GM11168 (cell line): Measurements from ENCODE around the gene GTSE1.

Source experiments
- in situ Hi-C: fragments of 300-500 bp; cut with MboI; formaldehyde crosslinking; loops from one replicate; pipeline ENCODE4 v1.12.0; 2022; ENCODE audit warnings: low sequenced_read_pairs; ENCODE audit not compliant: unreplicated experiment

Gene GTSE1

DNA sequence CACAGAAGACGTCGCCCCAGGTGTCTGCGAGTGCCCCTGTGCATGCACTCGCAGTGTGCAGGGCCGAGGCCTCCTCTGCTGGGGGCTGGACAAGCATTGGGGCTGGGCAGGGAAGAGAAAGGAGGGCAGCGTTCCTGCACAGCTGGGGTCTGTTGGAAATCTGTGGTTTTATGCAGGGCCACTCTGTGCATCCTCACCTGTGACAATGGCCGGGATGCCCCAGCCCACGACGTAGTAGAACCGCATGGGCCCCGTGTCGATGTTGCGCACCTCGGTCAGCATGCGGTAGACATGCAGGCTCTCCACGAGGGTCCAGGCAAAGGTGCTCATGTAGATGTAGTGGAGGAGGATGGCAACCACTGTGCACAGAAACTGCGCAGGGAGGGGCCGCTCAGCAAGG lies 76.0 kb downstream of the GTSE1 start:
- in situ Hi-C loops = no loop called here

DNA sequence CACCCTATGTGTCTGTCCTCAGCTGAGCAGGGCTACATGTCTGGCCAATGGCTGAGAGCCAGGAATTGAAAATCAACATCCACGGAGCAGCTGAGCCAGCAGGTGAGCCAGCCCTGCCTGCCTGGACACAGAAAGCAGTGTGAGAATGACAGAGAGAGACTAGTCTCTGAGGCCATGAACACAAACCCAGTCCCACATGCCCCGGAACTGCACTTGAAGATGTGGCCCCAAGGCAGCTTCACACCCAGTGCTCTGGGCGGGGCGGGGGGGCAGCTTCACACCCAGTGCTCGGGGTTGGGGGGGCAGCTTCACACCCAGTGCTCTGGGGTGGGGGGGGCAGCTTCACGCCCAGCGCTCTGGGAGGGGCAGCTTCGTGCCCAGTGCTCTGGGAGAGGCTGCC lies 76.5 kb downstream of the GTSE1 start:
- in situ Hi-C loops = no loop called here

DNA sequence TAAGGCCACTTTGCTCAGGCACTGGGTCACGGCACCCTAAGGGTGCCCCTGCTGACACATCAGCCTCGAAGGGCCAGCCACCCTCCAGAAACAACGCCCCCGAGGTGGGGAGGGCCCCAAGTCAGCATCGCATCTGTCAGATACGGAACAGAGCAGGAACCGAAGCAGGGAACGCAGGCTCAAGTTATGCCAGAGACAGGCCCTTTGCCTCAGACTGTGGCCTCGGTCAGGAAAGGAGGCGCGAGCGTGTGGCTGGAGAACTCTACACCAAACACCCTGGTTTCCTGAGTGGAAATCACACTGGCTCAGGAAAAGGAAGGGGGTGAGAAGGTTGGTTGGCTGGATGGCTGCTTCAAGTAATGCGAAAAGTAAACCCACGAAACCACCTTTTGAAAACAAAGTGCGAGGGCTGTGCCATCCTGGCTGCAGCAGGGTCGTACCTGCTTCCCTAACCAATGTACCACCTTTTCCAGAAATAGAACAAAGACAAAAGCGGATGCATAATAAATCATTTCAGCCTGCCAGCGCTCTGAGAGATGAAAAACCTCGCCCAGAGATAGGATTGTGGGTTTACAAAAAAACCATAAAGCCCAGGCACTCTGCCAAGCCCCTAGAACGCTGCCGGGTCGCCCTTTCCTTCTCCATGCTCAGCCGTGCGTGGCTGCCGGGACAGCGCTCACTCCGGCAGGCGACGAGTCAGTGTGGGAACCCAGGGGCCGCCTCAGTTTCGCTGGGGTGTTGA lies 77.4 kb downstream of the GTSE1 start:
- in situ Hi-C loops = no loop called here

DNA sequence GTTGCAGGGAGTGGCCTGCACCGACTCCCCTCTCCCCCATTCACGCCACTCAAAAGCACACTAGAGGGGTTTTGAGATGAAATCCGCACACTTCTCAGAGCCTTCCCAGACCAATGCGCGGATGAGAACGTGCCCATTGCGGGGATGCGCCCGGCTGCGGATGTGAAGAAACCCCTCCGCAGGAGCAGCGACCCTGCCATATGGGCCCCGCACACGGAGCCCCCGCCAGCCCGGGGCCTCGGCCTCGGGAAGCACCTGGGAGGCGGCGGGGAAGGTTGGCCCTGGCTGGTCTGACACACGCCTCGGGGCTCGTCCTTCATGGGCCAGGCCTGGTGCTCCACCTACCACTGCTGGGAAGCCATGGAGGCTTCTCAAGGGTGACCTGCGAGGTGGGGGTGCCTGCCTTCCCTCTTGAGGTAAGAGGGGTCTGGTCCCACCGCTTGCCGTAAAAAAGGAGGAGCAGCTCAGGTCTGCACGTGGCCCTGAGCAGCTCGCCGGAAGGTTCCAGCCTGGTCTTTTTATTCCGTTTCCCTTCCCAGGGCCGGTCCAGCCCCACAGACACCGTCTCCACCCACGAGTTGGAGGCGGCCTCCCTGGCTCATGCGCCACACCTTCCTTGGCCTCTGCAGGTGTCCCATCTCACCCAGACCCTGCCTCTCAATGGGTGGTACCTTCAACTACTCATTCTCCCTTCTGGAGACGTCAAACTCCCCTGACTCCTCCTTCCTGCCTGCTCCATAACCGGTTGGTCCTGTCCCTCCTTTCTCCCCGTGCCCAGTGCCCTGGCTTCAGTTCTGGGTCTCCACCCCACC lies 78.2 kb downstream of the GTSE1 start:
- in situ Hi-C loops = no loop called here

DNA sequence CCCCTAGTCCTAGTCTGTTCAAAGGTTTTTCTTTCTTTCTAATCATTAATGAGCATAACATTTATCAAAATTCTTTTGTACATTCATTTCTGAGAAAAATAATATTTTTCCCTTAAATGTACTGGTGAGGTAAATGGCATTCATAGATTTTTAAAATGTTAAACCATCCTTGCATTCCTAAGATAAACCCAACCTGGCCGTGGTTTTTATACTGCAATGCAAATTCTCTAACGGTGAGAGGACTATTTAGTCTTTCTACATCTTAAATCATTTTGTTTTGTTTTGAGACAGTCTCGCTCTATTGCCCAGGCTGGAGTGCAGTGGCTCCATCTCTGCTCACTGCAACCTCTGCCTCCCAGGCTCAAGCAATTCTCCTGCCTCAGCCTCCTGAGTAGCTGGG lies 79.4 kb downstream of the GTSE1 start:
- in situ Hi-C loops = no loop called here

DNA sequence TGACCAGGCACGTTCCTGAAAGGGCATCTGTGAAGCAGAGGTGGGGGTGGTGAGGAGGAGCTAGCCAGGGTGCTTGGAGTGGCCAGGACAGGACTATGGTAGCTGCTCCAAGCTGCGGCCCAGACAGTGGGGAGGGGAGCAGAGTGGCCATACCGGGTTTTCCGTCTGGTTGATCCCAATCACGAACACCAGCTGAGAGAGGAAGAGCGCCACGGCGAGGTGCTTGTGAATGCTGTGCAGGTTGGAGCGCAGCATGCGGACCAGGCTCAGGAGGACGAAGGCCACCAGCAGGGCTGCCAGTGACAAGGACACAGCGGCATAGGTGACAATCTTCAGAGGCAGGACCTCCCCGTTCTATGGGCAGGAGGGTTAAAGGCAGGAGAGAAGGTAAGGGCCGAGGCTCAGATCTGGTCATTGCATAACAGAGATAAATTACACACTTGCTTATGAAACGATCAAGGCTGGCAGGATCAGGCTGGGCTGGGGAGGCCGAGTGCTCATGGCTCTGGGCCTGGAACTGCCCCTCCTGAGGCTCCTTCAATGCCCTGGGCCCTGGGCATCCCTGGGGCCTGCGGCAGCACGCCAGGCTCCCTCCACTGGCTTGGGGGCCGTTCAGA lies 80.3 kb downstream of the GTSE1 start:
- in situ Hi-C loops = no loop called here

DNA sequence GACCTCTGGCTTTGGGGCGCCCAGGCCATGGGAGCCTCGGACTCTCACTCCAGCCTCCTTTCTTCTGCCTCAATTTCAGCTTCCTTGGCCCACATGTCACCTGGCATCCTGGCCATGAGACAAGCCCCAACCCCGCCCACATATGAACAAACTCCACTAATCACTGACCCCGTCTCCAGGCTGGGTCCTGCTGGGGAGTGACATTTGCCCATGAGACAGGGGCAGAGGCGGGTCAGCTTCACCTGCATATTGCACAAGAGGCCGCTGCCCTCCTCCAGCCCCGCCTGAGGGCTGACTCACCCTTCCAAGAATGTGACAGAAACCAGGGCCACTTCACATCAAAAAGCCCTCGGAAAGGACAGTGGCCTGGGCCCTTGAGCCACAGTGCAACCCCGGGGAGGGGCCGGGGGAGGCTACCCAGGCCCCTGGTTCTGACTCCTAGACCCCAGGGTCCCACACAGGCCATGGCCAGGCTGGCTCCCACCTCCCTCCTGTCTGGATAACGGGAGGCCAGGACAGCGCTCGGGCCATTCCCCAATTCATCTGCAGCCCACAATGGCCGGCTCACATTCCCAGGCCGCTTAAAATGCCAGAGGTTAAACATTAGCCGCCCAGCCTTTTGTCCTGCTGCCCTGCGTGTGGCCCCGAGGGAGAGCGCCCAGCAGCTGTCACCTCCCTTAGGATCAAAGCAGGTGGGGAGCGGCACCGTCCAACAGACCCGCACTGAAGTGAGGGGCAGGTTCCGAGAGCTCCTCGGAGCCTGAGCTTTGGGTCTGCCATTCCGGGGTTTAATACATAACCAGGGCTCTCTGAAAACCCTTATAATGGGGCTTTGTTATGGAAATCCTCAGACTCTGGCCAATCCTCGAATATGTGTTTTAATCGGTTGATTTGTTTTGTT lies 81.1 kb downstream of the GTSE1 start:
- in situ Hi-C loops = no loop called here

DNA sequence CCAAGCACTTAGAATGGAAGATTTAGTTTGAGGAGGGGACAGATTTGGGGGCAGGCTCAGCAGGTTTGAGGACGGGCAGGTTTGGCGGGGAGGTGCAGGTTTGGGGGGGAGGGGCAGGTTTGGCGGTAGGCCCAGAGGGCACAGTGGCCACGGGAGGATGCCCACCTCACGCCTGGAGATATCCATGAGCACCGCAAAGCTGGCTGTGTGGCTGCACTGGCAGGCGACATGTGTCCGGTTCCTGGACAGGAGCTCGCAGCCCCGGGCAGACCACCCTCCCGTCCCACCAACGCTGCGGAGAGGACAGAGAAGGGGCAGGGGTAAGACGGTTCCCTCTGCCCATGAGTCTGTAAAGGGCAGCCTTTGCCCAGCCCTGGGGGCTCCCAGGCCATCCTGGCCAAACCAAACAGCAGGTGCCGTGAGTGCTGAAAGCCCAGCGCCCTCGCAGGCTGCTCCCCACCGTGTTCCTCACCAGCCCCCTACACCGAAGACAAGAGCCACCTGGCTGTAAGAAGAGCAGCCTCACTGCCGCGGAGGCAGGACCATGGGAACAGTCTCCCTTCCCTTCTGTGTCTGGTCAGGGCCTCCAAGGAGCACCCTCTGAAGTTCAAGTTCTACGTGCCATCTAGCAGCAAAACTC lies 81.9 kb downstream of the GTSE1 start:
- in situ Hi-C loops = no loop called here

DNA sequence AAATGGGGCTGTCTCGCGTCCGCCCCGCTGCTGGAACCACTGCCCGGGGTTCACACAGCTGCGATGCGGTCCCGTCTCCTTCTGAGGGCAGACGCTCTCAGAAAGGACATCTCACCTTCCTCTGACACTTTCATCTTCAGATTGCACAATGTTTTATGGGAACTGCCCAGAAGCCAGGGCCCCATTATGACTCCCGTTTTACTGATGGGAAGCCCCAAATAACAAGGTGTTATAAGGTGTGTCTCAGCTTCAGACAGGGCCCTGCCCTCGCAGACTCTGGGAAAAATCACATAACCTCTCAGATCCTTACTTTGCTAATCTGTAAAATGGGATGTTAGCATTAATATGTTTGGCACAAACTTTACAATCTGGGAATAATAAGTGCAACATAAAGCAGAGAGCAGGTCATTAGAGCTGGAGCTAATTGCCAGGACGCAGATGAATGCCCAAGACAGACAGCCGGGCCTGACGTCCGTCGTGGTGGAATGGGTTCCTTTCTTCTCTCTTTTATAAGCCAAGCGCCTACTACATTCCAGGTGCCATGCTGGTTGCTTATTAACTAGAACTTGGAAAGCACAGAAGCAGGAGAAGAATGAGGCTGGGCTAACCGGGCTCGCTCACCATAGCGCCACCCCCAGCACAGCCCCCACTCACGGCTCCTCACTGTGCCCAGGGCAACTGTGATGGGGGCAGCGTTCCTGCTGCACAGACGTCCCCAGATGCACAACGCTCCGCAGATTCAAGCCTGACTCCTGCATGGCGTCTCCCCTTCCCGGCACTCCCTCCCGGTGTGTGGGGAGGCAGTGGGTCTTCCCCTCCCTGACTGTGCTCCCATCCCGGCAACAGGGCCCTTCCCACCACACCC lies 82.6 kb downstream of the GTSE1 start:
- in situ Hi-C loops = no loop called here

DNA sequence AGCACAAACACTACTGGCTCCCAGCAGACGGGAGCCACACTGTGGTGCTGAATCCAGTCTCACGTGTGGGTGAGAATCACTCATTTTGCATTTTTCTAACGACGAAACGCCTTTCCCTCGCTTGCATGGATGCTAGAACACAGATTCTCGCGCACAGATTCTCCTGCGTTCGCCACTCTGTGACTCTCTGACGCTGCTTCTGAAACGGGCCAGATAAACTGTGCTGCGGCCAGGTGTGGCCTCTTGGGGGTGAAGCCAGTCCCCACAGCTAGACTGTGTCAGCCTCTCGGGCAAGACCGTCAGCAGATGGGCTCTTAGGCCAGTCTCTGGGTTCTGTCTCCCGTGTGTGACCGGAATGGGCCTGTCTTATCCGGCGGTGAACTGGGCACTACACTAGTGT lies 83.4 kb downstream of the GTSE1 start:
- in situ Hi-C loops = no loop called here
